ENCODE results near the gene SPRN. TPM values are rescaled to one million over a fixed set of nuclear protein-coding genes. Genes with fewer than 3 reads are reported as not detected.

Gene SPRN
- total and polyA plus RNA-seq, 2 donors (not counting 1 experiment from before 2014, with no cell fraction given): 0.33 to 1.2 TPM

DNA sequence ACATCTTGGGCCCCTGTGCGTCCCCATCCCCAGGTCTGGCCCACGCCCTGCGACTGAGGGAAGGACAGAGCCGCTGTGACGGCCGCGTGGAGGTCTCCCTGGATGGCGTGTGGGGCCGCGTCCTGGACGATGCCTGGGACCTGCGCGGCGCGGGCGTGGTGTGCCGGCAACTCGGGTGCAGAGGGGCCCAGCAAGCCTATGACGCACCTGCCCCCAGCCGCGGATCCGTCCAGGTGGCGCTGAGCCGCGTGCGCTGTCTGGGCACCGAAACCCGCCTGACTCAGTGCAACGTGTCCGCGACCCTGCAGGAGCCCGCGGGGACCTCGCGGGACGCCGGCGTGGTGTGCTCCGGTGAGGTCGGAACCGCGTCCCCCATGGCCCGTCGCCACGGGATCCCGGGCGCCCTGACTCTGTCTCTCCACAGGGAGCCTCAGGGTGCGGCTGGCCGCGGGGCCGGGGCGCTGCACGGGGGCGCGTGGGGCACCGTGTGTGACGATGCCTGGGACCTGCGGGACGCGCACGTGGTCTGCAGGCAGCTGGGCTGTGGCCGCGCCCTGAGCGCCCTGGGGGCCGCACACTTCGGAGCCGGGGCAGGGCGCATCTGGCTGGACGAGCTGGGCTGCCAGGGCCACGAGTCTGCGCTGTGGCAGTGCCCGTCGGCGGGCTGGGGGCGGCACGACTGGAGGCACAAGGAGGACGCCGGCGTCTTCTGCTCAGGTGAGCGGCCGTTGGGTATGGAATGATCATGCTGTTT, 35.2 kb upstream of the SPRN start:
- no peaks in the 10 kb centered on the region for H3K4me1 ChIP-seq (ENCODE audit: control insufficient read depth, extremely low read depth, insufficient read depth, low read length)
- DNase-seq (ENCODE audit: low read depth in 2 of 2): no peak
- H3K27ac ChIP-seq (ENCODE audit: insufficient read depth, low read length): no peak overlapping the region
- TF ChIP-seq CTCF (conservative IDR thresholded peaks at IDR 0.05 in 1 of 2, IDR thresholded peaks at IDR 0.05 in 1 of 2; ENCODE audit: low read depth in 1 of 2, low read length in 2 of 2) (no peak), EZH2 (IDR thresholded peaks at IDR 0.05; ENCODE audit: low read length, missing control alignments) (no peak)
- H3K27me3 ChIP-seq (ENCODE audit: control insufficient read depth, insufficient read depth, low read length): no peaks in the 10 kb centered on the region
- H3K4me3 ChIP-seq (replicated peaks in 1 of 4; ENCODE audit: control extremely low read depth in 1 of 4, insufficient read depth in 1 of 4, low read depth in 3 of 4, low read length in 4 of 4): no peak overlapping the region
- no peak overlapping the region for H3K9ac ChIP-seq (ENCODE audit: insufficient read depth, low read length)
- H2AFZ ChIP-seq (ENCODE audit: low read length): no peak overlapping the region
- no peaks in the 10 kb centered on the region for H3K36me3 ChIP-seq (ENCODE audit: control insufficient read depth, insufficient read depth, low read length)
- H3K4me2 ChIP-seq (ENCODE audit: extremely low read depth, insufficient read depth, low read length): no peak overlapping the region
- H4K20me1 ChIP-seq (ENCODE audit: control insufficient read depth, extremely low read depth, insufficient read depth, low read length): no peaks in the 10 kb centered on the region
- no peaks in the 10 kb centered on the region for H3K79me2 ChIP-seq (ENCODE audit: control insufficient read depth, insufficient read depth, low read length)
- H3K9me3 ChIP-seq (ENCODE audit: control insufficient read depth, insufficient read depth, low read depth, low read length): no peaks in the 10 kb centered on the region

DNA sequence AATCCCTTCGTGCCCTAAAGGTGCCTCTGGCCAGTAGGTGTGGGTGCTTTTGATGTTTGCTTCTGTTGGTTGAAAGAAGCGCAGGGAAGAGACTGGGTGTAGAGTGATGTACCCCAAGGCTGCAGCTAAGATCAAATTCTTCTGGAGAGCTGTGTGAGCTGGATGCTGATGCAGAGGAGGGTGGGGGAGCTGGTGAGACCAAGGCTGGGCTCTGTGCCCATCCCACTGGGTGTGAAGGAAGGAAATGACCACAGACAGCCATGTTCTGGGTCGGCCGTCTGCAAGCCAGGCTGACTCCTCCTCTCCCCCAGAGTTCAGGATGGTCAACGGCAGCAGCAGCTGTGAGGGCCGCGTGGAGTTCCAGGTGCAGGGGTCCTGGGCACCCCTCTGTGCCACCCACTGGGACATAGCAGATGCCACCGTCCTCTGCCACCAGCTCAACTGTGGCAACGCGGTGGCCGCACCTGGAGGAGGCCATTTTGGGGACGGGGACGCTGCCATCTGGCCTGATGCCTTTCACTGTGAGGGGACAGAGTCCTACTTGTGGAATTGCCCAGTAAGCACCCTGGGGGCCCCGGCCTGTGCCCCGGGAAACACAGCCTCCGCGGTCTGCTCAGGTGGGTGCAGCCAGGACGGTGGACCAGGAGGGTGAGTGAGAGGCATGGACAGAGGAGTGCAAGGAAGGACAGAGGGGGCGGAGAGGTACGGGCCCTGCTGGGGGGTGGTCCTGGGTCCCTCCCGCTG, 34.5 kb upstream of the SPRN start:
- no peak overlapping the region for H3K4me3 ChIP-seq (replicated peaks in 1 of 4; ENCODE audit: control extremely low read depth in 1 of 4, insufficient read depth in 1 of 4, low read depth in 3 of 4, low read length in 4 of 4)
- no peak for DNase-seq (ENCODE audit: low read depth in 2 of 2)
- no peak overlapping the region for H3K9ac ChIP-seq (ENCODE audit: insufficient read depth, low read length)
- no peaks in the 10 kb centered on the region for H3K27me3 ChIP-seq (ENCODE audit: control insufficient read depth, insufficient read depth, low read length)
- no peaks in the 10 kb centered on the region for H3K79me2 ChIP-seq (ENCODE audit: control insufficient read depth, insufficient read depth, low read length)
- TF ChIP-seq CTCF (conservative IDR thresholded peaks at IDR 0.05 in 1 of 2, IDR thresholded peaks at IDR 0.05 in 1 of 2; ENCODE audit: low read depth in 1 of 2, low read length in 2 of 2): no peak
- TF ChIP-seq EZH2 (IDR thresholded peaks at IDR 0.05; ENCODE audit: low read length, missing control alignments): no peak
- H3K9me3 ChIP-seq (ENCODE audit: control insufficient read depth, insufficient read depth, low read depth, low read length): no peaks in the 10 kb centered on the region
- no peak overlapping the region for H2AFZ ChIP-seq (ENCODE audit: low read length)
- H3K4me2 ChIP-seq (ENCODE audit: extremely low read depth, insufficient read depth, low read length): no peak overlapping the region
- H4K20me1 ChIP-seq (ENCODE audit: control insufficient read depth, extremely low read depth, insufficient read depth, low read length): no peaks in the 10 kb centered on the region
- H3K4me1 ChIP-seq (ENCODE audit: control insufficient read depth, extremely low read depth, insufficient read depth, low read length): no peaks in the 10 kb centered on the region
- no peaks in the 10 kb centered on the region for H3K36me3 ChIP-seq (ENCODE audit: control insufficient read depth, insufficient read depth, low read length)
- no peak overlapping the region for H3K27ac ChIP-seq (ENCODE audit: insufficient read depth, low read length)

DNA sequence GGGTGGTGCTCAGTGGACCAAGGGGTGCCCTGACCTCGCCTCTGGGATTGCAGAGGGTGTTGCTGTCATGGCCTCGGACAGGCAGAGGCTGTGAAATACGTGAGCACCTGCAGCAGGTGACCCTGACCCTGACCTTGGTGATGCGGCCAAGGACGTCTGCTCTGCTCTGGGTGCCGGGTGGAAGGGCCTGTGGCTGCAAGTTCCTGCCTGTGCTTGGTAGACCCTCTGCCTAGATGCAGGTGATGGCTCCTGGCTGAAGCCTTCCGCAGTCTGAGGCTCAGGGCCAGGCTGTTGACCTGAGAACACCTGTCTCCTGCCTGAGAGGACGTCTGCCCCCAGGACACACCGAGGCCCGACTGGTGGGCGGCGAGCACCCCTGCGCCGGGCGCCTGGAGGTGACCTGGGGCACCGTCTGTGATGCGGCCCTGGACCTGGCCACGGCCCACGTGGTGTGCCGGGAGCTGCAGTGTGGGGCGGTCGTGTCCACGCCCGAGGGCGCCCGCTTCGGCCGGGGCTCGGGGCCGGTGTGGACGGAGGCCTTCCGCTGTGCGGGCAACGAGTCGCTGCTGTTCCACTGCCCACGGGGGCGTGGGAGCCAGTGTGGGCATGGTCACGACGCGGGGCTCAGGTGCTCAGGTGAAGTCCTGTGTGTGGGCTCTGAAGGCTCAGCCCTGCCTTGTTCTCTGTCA, 33.7 kb upstream of the SPRN start:
- Histone ChIP-seq H3K4me2 (ENCODE audit: extremely low read depth, insufficient read depth, low read length) (no peak overlapping the region), H3K79me2 (ENCODE audit: control insufficient read depth, insufficient read depth, low read length) (no peaks in the 10 kb centered on the region), H2AFZ (ENCODE audit: low read length) (no peak overlapping the region), H3K9me3 (ENCODE audit: control insufficient read depth, insufficient read depth, low read depth, low read length) (no peaks in the 10 kb centered on the region), H3K36me3 (ENCODE audit: control insufficient read depth, insufficient read depth, low read length) (no peaks in the 10 kb centered on the region), H3K4me3 (replicated peaks in 1 of 4; ENCODE audit: control extremely low read depth in 1 of 4, insufficient read depth in 1 of 4, low read depth in 3 of 4, low read length in 4 of 4) (no peak overlapping the region), H3K4me1 (ENCODE audit: control insufficient read depth, extremely low read depth, insufficient read depth, low read length) (no peaks in the 10 kb centered on the region), H3K27me3 (ENCODE audit: control insufficient read depth, insufficient read depth, low read length) (no peaks in the 10 kb centered on the region), H4K20me1 (ENCODE audit: control insufficient read depth, extremely low read depth, insufficient read depth, low read length) (no peaks in the 10 kb centered on the region), H3K27ac (ENCODE audit: insufficient read depth, low read length) (no peak overlapping the region), H3K9ac (ENCODE audit: insufficient read depth, low read length) (no peak overlapping the region)
- no peak for DNase-seq (ENCODE audit: low read depth in 2 of 2)
- TF ChIP-seq CTCF (conservative IDR thresholded peaks at IDR 0.05 in 1 of 2, IDR thresholded peaks at IDR 0.05 in 1 of 2; ENCODE audit: low read depth in 1 of 2, low read length in 2 of 2) (no peak), EZH2 (IDR thresholded peaks at IDR 0.05; ENCODE audit: low read length, missing control alignments) (no peak)
